ENCODE measurements around the gene RPS21. TPM values are rescaled to one million over a fixed set of nuclear protein-coding genes. Genes with fewer than 3 reads are reported as not detected.

Gene RPS21
- total and polyA plus RNA-seq, 2 of the 13 experiments (the other 11 are each of a cell fraction or from before 2014, with no cell fraction given): 2,647 to 11,063 TPM

- TF ChIP-seq, protein P1, sequence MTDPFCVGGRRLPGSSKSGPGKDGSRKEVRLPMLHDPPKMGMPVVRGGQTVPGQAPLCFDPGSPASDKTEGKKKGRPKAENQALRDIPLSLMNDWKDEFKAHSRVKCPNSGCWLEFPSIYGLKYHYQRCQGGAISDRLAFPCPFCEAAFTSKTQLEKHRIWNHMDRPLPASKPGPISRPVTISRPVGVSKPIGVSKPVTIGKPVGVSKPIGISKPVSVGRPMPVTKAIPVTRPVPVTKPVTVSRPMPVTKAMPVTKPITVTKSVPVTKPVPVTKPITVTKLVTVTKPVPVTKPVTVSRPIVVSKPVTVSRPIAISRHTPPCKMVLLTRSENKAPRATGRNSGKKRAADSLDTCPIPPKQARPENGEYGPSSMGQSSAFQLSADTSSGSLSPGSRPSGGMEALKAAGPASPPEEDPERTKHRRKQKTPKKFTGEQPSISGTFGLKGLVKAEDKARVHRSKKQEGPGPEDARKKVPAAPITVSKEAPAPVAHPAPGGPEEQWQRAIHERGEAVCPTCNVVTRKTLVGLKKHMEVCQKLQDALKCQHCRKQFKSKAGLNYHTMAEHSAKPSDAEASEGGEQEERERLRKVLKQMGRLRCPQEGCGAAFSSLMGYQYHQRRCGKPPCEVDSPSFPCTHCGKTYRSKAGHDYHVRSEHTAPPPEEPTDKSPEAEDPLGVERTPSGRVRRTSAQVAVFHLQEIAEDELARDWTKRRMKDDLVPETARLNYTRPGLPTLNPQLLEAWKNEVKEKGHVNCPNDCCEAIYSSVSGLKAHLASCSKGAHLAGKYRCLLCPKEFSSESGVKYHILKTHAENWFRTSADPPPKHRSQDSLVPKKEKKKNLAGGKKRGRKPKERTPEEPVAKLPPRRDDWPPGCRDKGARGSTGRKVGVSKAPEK (CRISPR knock-in tag; IDR thresholded peaks at IDR 0.05; ENCODE audit: borderline replicate concordance): no peak
- no peak for TF ChIP-seq REL (CRISPR knock-in tag; conservative IDR thresholded peaks at IDR 0.05)
- peak; percentile 79 for TF ChIP-seq RBM39 (IDR thresholded peaks at IDR 0.05; ENCODE audit: low read depth, low read length, poor library complexity, severe bottlenecking)
- TF ChIP-seq CREM (IDR thresholded peaks at IDR 0.05): peak; percentile 84; the same call in 1 of the 2 replicates
- no peak; the same call in 1 of the 2 replicates for TF ChIP-seq CREM (CRISPR knock-in tag; IDR thresholded peaks at IDR 0.05)
- no peak for TF ChIP-seq SRY (CRISPR knock-in tag; IDR thresholded peaks at IDR 0.05)
- no peak for TF ChIP-seq MBD4 (IDR thresholded peaks at IDR 0.05; ENCODE audit: borderline replicate concordance, low read length)
- TF ChIP-seq, protein P2, sequence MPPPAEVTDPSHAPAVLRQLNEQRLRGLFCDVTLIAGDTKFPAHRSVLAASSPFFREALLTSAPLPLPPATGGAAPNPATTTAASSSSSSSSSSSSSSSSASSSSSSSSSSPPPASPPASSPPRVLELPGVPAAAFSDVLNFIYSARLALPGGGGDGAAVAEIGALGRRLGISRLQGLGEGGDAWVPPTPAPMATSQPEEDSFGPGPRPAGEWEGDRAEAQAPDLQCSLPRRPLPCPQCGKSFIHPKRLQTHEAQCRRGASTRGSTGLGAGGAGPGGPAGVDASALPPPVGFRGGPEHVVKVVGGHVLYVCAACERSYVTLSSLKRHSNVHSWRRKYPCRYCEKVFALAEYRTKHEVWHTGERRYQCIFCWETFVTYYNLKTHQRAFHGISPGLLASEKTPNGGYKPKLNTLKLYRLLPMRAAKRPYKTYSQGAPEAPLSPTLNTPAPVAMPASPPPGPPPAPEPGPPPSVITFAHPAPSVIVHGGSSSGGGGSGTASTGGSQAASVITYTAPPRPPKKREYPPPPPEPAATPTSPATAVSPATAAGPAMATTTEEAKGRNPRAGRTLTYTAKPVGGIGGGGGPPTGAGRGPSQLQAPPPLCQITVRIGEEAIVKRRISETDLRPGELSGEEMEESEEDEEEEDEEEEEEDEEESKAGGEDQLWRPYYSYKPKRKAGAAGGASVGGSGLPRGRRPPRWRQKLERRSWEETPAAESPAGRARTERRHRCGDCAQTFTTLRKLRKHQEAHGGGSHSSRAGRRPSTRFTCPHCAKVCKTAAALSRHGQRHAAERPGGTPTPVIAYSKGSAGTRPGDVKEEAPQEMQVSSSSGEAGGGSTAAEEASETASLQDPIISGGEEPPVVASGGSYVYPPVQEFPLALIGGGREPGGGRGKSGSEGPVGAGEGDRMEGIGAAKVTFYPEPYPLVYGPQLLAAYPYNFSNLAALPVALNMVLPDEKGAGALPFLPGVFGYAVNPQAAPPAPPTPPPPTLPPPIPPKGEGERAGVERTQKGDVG (CRISPR knock-in tag; IDR thresholded peaks at IDR 0.05; ENCODE audit: borderline replicate concordance): peak; percentile 89; the same call in 1 of the 2 replicates
- no peak for TF ChIP-seq SYNCRIP (IDR thresholded peaks at IDR 0.05; ENCODE audit: insufficient read depth, low read depth, low read length)
- TF ChIP-seq ZBTB43 (CRISPR knock-in tag; conservative IDR thresholded peaks at IDR 0.05): no peak
- no peak; the same call in 1 of the 2 replicates for TF ChIP-seq NRL (CRISPR knock-in tag; IDR thresholded peaks at IDR 0.05; ENCODE audit: borderline replicate concordance)
- TF ChIP-seq NFIC (IDR thresholded peaks at IDR 0.05; ENCODE audit: low read length): no peak
- TF ChIP-seq SIX1 (CRISPR knock-in tag; IDR thresholded peaks at IDR 0.05; ENCODE audit: borderline replicate concordance): no peak
- TF ChIP-seq ZNF781 (CRISPR knock-in tag; IDR thresholded peaks at IDR 0.05; ENCODE audit: borderline replicate concordance, not compliant biosample characterization): no peak
- TF ChIP-seq, protein P3, sequence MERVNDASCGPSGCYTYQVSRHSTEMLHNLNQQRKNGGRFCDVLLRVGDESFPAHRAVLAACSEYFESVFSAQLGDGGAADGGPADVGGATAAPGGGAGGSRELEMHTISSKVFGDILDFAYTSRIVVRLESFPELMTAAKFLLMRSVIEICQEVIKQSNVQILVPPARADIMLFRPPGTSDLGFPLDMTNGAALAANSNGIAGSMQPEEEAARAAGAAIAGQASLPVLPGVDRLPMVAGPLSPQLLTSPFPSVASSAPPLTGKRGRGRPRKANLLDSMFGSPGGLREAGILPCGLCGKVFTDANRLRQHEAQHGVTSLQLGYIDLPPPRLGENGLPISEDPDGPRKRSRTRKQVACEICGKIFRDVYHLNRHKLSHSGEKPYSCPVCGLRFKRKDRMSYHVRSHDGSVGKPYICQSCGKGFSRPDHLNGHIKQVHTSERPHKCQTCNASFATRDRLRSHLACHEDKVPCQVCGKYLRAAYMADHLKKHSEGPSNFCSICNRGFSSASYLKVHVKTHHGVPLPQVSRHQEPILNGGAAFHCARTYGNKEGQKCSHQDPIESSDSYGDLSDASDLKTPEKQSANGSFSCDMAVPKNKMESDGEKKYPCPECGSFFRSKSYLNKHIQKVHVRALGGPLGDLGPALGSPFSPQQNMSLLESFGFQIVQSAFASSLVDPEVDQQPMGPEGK (CRISPR knock-in tag; IDR thresholded peaks at IDR 0.05): peak; percentile 74
- TF ChIP-seq PRMT3 (CRISPR knock-in tag; IDR thresholded peaks at IDR 0.05; ENCODE audit: borderline replicate concordance, low read depth): no peak
Measured at GRCh38 chr20:62405108-62405980, 18.4 kb downstream of the RPS21 start (continued).

All from HepG2 (cell line).